ENCODE data around the gene KCNA5.
A peak's percentile ranks its signal among the peaks of the same experiment; 100 is the strongest.

KCNA5 gene

DNA sequence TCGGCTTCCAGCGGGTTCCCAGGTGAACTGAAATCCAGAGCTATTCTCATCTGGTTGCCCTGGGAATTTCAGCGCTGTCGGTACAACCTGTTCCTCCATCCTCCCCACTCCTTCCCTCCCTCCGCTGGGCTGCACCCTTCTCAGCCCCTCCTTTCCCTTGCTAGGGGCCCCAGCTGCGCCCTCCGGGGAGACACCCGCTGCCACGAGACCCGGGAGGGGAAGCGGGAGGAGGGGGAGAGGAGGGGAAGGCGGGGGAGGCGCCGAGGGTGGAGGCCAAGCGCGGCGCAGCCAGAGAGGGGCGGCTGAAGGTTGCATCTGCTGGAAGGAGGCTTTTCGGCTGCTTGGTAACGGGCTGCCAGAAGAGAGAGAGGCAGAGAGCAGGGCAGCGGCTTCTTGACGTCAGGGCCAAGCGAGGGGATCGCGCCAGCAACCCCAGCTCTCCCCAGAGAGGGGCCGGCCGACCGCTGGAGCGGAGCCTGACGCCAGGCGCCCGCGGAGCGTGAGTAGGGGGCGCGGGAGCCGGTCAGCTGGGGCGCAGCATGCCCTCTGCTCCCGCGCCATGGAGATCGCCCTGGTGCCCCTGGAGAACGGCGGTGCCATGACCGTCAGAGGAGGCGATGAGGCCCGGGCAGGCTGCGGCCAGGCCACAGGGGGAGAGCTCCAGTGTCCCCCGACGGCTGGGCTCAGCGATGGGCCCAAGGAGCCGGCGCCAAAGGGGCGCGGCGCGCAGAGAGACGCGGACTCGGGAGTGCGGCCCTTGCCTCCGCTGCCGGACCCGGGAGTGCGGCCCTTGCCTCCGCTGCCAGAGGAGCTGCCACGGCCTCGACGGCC is at the start of gene KCNA5:
Gene KCNA5 (plus strand): TSS at position 291 of the 831 bp plus-strand sequence. CDS start 269 bp downstream, at position 560.
- H3K4me3 ChIP-seq (ENCODE audit: low read depth, low read length), result no peak within 1 kb of the TSS
- no peak for DNase-seq (ENCODE audit: low read depth)

DNA sequence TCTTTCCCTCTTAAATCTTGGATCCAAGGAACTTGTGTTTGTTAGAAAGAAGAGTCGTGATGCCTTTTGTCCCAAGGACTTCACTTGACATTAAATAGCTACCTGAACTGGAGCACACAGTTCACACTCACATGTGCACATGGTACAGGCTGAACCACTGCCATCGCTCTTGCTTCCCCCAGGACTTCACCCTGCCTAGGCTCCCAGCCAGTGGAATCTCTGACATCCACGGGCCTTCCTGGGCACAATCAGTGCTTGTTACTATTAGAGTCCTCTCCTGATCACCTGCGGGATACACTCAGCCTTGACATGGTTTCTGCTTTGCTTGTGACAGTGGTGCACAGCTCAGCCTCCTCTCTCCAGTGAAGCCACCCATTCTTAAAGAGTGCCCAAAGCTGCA is 49.1 kb upstream of the KCNA5 start:
- no peak for DNase-seq (ENCODE audit: low read depth)
- no peak overlapping the region for H3K4me3 ChIP-seq (ENCODE audit: low read depth, low read length)

DNA sequence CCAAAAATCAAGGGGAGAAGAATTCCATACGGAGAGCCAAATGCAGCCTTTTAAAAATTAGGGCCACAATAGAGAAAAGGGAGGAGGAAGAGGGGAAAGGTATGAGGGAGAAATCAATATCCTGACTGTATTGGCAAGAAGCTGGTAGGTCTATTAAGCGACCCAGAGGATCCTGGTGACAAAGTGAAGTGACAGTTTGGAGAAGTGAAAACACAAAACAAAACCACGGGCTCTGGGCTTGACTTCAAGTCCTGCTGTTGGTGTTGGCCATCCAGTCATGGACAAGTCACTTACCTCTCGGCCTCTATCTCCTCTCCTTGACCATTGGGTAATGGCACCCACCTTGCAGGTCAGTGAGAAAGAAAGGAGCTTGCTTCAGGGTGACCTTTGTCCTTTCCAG is 47.0 kb upstream of the KCNA5 start:
- no peak overlapping the region for H3K4me3 ChIP-seq (ENCODE audit: low read depth, low read length)
- no peak for DNase-seq (ENCODE audit: low read depth)

DNA sequence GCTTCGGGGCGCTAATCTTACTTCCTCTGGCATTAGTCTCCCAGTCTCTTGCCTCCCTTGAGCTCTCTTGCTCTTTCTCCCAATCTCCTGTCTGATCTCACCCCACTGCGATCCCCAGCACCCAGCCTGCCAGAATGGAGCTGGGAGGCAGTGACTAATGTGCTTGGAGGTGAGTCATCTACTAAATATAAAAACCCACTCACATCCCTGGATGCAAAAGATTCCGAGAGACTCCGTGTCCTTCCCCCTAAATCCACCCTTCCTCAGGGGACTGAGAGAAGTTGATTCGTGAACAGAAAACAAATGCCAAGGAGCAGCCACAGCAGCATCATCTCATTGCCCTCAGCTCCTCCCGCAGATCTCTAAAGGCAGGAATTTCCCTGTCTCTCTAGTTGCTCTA is 45.7 kb upstream of the KCNA5 start:
- H3K4me3 ChIP-seq (ENCODE audit: low read depth, low read length), result no peak overlapping the region
- peak; percentile 86 for DNase-seq (ENCODE audit: low read depth)

DNA sequence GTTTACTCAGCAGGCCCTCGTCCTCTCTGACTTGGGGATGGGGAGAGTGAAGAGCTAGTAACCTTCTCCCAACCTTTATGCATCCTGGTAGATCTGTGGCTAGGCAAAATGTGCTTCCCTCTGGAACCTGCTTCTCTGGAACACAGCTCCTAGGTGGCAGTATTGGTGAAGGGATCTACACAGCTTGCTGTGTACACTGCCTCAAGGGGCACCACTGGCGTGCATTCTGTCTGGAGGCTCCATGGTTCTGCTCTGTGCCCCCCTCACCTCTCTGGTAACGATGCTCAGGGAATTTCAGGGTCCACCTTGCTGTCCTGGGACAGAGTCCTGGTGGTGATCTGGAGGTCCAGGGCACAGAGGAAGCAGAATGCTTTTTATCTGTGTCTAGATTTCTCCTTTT is 43.5 kb upstream of the KCNA5 start:
- H3K4me3 ChIP-seq (ENCODE audit: low read depth, low read length), result no peak overlapping the region
- no peak for DNase-seq (ENCODE audit: low read depth)

DNA sequence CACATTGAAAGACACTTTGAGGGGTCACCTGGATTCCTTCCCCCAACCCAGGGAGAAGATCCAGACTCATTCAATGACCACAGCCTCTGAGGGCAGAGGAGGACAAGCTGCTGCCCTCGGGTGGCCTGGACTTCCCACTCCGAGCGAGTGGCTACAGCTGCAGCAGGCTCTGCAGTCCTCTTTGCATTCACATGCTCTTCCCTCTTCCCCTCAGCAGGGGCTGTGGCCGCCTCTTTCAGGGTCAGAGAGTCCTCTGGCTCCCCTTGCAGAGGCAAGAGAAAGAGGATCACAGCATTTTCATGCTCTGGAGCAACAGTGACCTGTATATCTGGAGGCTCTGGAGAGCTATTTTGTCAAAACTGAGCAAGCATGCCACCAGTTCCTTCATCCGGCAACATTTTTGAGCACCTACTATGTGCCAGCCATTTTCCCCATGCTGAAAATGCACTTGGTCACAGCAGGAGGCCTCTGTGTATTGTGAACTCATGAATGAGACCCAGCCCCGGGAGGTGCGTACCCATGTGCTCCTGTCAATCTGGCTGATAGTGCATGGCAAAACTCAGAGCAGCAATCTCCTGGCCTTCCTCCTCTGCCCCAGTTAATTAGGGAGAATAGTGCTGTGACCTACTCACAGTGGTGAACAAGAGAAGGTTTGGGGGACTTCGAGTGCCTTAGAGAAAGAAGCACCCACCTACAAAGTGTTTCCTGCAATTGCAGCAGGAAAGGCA is 42.9 kb upstream of the KCNA5 start:
- DNase-seq (ENCODE audit: low read depth), result no peak
- no peak overlapping the region for H3K4me3 ChIP-seq (ENCODE audit: low read depth, low read length)

DNA sequence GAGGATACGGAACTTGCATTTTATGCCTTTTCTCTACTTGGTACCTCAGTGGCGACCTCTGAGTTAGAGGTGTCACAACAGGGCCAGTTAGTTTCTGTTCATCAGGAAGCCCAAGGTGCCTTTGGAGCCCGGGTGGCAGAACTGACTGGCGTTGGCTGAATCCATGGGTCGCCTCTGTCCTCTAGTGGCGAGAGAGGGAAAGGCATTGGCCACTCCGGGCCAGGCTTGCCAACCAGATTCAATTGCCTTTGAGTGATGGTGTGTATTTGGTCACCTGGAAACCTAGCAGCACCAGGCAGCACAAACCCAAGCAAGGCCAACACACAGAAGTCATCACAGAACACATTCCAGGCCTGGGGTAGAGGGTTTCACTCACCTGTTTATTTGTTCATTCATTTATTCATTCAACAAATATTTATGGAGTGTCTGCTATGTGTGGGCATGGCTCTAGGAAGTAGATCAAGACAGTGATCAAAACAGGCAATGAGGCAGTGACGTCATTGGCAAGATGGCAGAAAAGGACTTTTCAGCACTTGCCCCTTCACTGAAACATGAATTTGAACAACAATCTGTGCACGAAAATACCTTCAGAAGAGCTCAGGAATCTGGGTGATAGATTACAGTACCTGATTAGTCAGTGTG is 40.5 kb upstream of the KCNA5 start:
- peak; percentile 15 for DNase-seq (ENCODE audit: low read depth)
- H3K4me3 ChIP-seq (ENCODE audit: low read depth, low read length), result no peak overlapping the region

DNA sequence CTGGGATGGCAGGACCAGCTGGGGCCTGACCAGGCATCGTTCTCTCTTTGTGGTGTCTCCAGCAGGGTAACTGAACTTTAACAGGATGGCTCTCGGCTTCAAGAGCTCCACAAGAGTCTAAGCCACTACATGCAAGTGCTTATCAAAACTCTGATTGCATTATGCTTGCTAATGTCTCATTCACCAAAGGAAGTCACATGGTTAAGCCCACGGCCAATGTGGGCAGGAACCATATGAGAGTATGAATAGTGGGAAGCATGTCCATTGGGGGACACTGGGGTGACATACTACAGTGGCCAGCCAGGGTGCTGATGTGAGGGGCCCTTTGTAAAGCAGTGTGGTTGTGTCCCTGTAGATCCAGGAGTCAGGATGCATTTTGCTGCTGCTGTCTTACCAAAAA is 35.0 kb upstream of the KCNA5 start:
- no peak overlapping the region for H3K4me3 ChIP-seq (ENCODE audit: low read depth, low read length)
- DNase-seq (ENCODE audit: low read depth), result no peak

DNA sequence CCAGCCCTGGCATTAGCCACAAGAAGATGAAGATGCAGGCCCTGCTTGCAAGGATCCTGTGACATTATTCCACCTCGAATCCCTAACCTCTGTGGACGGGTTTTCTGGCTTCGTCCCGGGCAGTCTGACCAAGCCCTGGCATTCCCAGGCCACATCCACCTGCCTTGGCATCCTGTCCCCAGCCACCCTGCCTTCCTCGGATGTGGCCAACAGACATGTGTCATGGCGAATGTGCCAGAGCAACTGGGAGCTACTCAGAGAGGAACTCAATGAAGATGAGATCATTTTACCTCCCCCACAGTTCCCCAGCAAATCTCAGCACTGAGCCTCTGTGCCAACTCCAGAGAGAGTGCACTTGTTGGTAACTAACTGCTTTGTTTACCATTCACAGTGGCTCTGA is 33.5 kb upstream of the KCNA5 start:
- no peak for DNase-seq (ENCODE audit: low read depth)
- H3K4me3 ChIP-seq (ENCODE audit: low read depth, low read length), result no peak overlapping the region

DNA sequence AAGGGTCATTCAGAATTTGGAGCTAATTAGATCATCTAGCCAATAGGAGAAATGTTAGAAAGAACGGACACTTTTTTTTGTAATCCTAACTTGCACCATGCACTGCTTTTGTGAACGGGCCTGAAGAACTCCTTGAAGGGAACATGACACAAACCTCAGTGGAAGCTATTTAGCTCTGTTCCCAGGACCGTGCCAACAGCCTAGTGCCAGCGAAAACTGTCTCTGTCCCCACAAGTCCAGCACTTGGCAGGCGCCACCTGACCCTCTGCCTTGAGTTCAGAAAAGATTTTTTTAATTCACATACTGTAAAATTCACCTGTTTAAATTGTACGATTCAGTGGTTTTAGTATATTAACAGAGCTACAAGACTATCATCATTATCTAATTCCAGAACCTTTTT is 31.3 kb upstream of the KCNA5 start:
- DNase-seq (ENCODE audit: low read depth), result no peak
- H3K4me3 ChIP-seq (ENCODE audit: low read depth, low read length), result no peak overlapping the region

DNA sequence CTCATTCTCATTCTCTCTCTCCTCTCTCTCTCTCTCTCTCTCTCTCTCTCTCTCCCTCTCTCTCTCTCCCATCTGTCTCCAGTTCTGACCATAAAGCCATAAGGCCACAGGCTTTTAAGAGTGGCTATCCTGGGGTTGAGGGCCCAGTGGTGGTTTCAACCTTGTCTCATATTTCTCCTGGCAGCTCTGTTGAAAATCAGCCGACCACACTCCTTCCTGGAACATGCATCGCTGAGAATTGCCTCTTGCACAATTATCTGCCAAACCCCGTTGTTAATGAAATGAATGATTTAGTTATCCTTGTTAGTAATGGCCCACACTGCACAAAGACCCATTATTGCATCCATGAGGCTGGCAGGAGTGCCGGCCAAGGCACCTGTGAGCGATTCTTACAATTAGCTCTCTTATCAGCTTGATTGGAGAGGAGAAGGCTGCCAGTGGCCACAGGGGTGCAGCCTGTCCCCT is 30.4 kb upstream of the KCNA5 start:
- H3K4me3 ChIP-seq (ENCODE audit: low read depth, low read length), result no peak overlapping the region
- peak; percentile 49 for DNase-seq (ENCODE audit: low read depth)

DNA sequence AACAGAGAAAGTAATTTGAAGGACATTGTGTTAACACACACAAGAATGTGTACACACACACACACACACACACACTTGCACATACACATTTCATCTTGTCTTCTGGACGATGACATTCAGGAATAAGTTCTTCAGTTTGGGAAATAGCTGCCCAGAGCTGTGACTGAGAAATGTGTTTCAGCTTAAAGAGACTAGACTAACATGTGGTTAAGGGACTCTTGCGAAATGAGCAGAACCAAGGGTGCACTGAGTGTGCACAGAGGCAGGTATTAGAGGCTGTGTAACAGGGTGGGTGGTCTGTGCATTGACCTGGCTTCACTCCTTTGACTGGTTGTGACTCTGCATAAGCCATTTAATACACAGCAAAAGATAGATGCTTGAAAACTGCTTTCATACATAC is 29.4 kb upstream of the KCNA5 start:
- no peak overlapping the region for H3K4me3 ChIP-seq (ENCODE audit: low read depth, low read length)
- DNase-seq (ENCODE audit: low read depth), result no peak

DNA sequence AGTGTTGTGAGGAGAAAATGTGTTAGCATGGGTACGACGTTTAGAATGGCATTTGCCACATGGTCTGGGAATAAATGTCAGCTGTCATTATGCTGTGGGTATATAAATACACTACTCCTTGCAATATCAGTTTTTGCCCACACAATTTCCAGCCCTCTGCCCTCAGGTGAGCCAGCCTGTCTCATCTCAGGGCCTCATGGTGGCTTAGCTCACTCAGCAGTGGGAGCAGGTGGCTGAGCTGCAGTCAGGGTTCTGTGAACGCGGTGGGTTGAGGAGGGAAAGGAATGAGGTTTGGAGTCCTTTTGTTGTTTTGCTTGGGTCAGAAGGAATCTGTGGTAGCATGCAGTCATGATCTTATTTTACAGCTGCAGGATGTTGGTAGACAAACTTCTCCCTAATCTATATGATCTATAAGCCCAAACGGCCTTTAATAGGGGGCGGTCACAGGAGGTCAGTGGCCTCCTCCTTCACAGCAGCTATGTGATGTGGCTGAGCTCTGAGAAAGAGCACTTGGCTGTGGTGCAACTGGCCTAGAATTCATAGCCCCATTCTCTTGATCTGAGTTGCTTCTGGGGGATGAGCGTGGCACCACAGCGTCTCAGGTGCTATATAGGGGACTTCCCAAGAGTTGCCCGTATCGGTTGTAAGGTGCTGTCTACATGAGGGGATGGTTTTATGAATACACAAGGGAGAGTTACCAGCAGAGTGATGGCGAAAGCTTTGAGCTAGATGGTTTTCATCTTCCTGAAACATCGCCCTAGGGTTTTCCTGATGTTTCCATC is 27.8 kb upstream of the KCNA5 start:
- no peak for DNase-seq (ENCODE audit: low read depth)
- H3K4me3 ChIP-seq (ENCODE audit: low read depth, low read length), result no peak overlapping the region

DNA sequence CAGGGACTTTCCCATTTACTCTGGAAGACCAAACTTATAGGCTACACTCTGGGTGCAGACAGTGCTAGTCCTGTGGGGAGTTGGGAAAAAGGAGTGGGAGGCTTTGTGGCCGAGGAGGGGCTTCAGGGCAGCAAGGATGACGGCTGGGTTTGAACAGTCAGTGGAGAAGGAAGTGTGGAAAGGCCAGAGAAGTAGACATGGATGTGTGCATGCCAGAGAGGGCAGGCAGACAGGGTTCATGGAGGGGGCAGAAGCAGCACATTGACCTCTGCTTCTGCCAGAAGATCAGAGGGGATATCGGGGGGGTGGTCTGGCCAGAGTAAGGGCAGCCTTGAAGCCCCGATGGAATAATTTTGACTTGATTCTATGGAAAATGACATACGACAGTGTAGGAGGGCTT is 27.2 kb upstream of the KCNA5 start:
- no peak for DNase-seq (ENCODE audit: low read depth)
- H3K4me3 ChIP-seq (ENCODE audit: low read depth, low read length), result no peak overlapping the region

DNA sequence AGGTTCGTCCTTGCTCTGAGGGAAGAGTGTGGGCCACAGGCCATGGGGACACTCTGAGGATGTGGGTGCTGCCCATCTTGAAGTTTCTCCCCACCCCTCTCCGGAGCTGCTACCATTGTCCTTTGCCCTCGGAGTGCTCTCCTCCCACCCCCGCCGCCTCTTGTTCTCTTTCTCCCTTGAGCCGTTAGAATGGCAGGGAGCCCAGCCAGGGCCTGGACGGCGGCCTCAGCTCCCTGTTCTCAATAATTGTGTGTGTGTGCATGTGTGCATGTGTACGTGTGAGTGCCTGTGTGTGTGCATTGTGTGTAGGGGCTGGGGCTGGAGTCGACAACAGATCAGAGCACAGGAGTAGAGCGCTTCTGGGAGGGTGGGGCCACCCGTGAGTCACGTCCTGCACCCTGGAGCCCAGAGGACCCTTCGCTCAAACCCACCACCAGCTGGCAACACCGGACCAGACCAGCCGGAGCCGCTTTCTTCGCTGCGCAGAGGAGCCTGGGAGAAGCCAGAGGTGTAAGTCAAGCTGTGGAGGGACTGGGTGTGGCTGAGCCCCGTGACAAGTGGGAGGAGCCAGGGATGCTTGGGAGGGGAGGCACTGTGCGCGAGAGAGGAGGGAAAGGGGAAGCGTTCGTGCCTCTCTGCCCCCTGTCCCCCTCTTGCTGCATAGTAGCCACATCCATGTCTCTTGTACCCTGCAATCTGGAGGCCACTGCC is 25.9 kb upstream of the KCNA5 start:
- DNase-seq (ENCODE audit: low read depth), result no peak
- H3K4me3 ChIP-seq (ENCODE audit: low read depth, low read length), result no peak overlapping the region

DNA sequence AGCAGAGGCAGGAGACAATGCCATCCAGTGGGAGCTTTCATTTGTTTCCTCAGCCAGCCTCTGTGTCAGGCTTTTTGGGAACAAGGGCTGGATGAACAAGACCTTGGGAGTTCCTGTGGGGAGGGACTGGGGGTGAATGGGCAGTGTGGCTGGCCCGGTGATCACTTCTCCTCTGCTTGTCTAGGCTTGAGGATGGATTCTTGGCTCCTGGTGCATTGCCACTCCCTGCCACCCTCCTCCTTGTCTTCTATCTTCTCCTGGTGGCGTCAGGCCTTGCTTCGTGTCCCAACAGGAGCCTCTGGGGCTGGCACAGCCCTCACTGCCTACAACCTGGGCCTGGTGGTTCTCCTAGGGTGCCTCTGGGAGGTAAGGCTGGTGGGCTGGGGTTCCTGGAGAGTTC is 25.0 kb upstream of the KCNA5 start:
- H3K4me3 ChIP-seq (ENCODE audit: low read depth, low read length), result no peak overlapping the region

DNA sequence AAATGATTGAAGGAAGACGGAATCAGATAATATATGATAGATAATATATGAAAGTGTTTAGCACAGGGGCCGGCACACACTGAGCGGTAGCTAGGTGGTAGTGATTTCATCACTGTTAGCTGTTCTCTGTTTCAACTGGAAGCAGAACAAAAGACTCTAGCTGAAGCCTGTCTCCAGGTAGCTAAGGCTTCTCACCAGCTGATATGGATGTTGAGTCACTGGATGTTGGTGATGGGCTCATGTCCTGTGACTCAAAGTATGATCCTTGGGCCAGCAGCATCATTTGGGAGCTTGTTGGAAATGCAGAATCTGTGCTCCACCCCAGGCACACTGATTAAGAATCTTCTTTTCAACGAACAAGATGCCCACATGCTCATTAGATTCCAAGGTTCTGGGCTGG is 21.7 kb upstream of the KCNA5 start:
- no peak for DNase-seq (ENCODE audit: low read depth)
- no peak overlapping the region for H3K4me3 ChIP-seq (ENCODE audit: low read depth, low read length)

More for the DNA sequence above, 25.0 kb upstream of the KCNA5 start:
- no peak for DNase-seq (ENCODE audit: low read depth)

DNA sequence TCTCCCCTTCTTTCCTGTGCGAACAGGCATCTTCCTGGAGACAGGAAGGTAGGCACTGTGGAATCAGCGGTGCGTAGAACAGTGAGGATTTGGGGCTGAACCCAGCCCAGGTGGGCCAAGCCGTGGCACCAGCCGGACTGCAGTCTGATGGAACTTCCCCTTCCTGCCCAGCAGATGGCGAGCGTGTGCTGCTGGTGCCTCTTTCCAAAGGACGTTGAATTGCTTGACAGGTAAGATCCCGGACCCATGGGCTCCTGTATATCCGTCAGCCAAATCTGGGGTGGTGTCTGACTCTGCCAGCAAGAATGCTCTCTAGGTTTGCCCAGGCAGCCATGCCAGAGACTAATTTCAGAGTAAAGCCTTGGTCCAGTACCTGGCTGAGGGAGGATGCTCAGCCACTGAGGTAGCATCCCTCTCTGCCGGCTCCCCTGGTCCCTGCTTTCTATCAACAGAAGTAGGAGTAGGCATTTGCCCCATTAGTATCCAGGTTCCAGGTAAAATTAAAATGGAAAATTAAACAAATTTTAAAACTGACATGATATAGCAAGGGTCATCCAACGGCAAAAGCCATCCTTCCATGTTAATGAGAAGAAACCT is 21.1 kb upstream of the KCNA5 start:
- no peak for DNase-seq (ENCODE audit: low read depth)
- H3K4me3 ChIP-seq (ENCODE audit: low read depth, low read length), result no peak overlapping the region

DNA sequence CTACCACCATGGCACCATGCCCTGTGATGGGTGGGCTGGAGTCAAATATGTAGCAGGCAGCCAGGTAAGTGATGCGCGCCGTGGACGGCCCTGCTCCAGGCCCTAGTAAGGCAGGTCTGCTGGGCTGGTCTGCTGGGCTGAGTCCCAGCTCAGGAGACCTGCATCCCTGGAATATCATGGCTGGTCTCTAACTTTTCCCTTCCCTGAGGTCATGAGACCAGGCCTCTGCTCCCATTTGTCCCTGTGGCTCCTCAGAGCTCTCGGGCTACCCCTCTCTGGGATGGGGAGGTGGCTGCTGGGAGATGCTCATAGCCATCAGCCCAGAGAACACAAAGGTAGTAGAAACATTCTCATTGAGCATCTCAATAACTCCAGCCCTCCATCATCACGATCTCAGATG is 19.8 kb upstream of the KCNA5 start:
- no peak overlapping the region for H3K4me3 ChIP-seq (ENCODE audit: low read depth, low read length)
- no peak for DNase-seq (ENCODE audit: low read depth)
